Neuron (in vitro differentiated cells): ENCODE data around the gene HEYL.

Source experiments
- H2AFZ ChIP-seq: one replicate; pipeline ENCODE4 v1.6.1; 2013; ENCODE audit warnings: low read depth, mild to moderate bottlenecking, inconsistent platforms, low read length, moderate library complexity
- H3K27me3 ChIP-seq: one replicate; pipeline ENCODE4 v1.6.1; 2013; ENCODE audit warnings: low read length; ENCODE audit not compliant: insufficient read depth
- H3K36me3 ChIP-seq: one replicate; pipeline ENCODE4 v1.6.1; 2013; ENCODE audit warnings: low read length; ENCODE audit not compliant: insufficient read depth
- H3K4me1 ChIP-seq: one replicate; pipeline ENCODE4 v1.6.1; 2013; ENCODE audit warnings: low read length; ENCODE audit not compliant: insufficient read depth
- H3K4me3 ChIP-seq: 2 replicates; pipeline ENCODE4 v1.5.1; 2013; ENCODE audit warnings: mild to moderate bottlenecking, low read length, moderate library complexity
- H3K9me3 ChIP-seq: one replicate; pipeline ENCODE4 v1.6.1; 2013; ENCODE audit warnings: low read length

The HEYL gene

GRCh38 chr1:39639305-39640130, at the start of gene HEYL:
TSS of gene HEYL (minus strand) at chr1:39639643. CDS start at chr1:39639625, 18 bp downstream.
- peaks cover 68% of the 10 kb centered on the region for H3K27me3 ChIP-seq
- H3K4me3 ChIP-seq = no peak within 1 kb of the TSS
- no peaks in the 10 kb centered on the region for H3K4me1 ChIP-seq
- no peak within 1 kb of the TSS for H2AFZ ChIP-seq
- H3K36me3 ChIP-seq = no peaks in the 10 kb centered on the region
- peaks cover 9% of the 10 kb centered on the region for H3K9me3 ChIP-seq

GRCh38 chr1:39689214-39689613, 49.8 kb upstream of the HEYL start:
- H3K9me3 ChIP-seq = no peaks in the 10 kb centered on the region
- H3K36me3 ChIP-seq = no peaks in the 10 kb centered on the region
- no peak overlapping the region for H3K4me3 ChIP-seq
- no peak overlapping the region for H2AFZ ChIP-seq
- H3K27me3 ChIP-seq = peaks cover 32% of the 10 kb centered on the region
- peaks cover 30% of the 10 kb centered on the region for H3K4me1 ChIP-seq

GRCh38 chr1:39688706-39689105, 49.3 kb upstream of the HEYL start:
- no peaks in the 10 kb centered on the region for H3K9me3 ChIP-seq
- no peak overlapping the region for H3K4me3 ChIP-seq
- H2AFZ ChIP-seq = no peak overlapping the region
- H3K36me3 ChIP-seq = no peaks in the 10 kb centered on the region
- peaks cover 30% of the 10 kb centered on the region for H3K4me1 ChIP-seq
- peaks cover 30% of the 10 kb centered on the region for H3K27me3 ChIP-seq

GRCh38 chr1:39687243-39687642, 47.8 kb upstream of the HEYL start:
- no peaks in the 10 kb centered on the region for H3K36me3 ChIP-seq
- H3K4me1 ChIP-seq = peaks cover 28% of the 10 kb centered on the region
- no peak overlapping the region for H2AFZ ChIP-seq
- no peaks in the 10 kb centered on the region for H3K9me3 ChIP-seq
- peaks cover 22% of the 10 kb centered on the region for H3K27me3 ChIP-seq
- H3K4me3 ChIP-seq = no peak overlapping the region

- H3K4me3 ChIP-seq = no peak overlapping the region
- no peak overlapping the region for H2AFZ ChIP-seq
- H3K36me3 ChIP-seq = no peaks in the 10 kb centered on the region
- H3K27me3 ChIP-seq = peaks cover 20% of the 10 kb centered on the region
- H3K4me1 ChIP-seq = peaks cover 11% of the 10 kb centered on the region
- no peaks in the 10 kb centered on the region for H3K9me3 ChIP-seq
These were observed 45.6 kb upstream of the HEYL start for GRCh38 chr1:39685071-39685470.

GRCh38 chr1:39684313-39684664, 44.8 kb upstream of the HEYL start:
- no peaks in the 10 kb centered on the region for H3K36me3 ChIP-seq
- no peak overlapping the region for H3K4me3 ChIP-seq
- H3K9me3 ChIP-seq = peaks cover 2% of the 10 kb centered on the region
- peaks cover 16% of the 10 kb centered on the region for H3K27me3 ChIP-seq
- no peak overlapping the region for H2AFZ ChIP-seq
- H3K4me1 ChIP-seq = peaks cover 3% of the 10 kb centered on the region

GRCh38 chr1:39683591-39684312, 44.3 kb upstream of the HEYL start:
- peaks cover 2% of the 10 kb centered on the region for H3K9me3 ChIP-seq
- peaks cover 16% of the 10 kb centered on the region for H3K27me3 ChIP-seq
- no peak overlapping the region for H3K4me3 ChIP-seq
- peaks cover under 1% of the 10 kb centered on the region for H3K4me1 ChIP-seq
- no peaks in the 10 kb centered on the region for H3K36me3 ChIP-seq
- no peak overlapping the region for H2AFZ ChIP-seq

- H3K27me3 ChIP-seq = peaks cover 5% of the 10 kb centered on the region
- no peak overlapping the region for H3K4me3 ChIP-seq
- H3K4me1 ChIP-seq = peaks cover 4% of the 10 kb centered on the region
- H3K36me3 ChIP-seq = no peaks in the 10 kb centered on the region
- H3K9me3 ChIP-seq = peaks cover 2% of the 10 kb centered on the region
- no peak overlapping the region for H2AFZ ChIP-seq
These were observed 42.6 kb upstream of the HEYL start for GRCh38 chr1:39681999-39682398.

GRCh38 chr1:39681294-39681693, 41.9 kb upstream of the HEYL start:
- H3K27me3 ChIP-seq = peaks cover 3% of the 10 kb centered on the region
- no peak overlapping the region for H3K4me3 ChIP-seq

GRCh38 chr1:39680751-39681150, 41.3 kb upstream of the HEYL start:
- H2AFZ ChIP-seq = no peak overlapping the region
- H3K27me3 ChIP-seq = peaks cover 3% of the 10 kb centered on the region
- peaks cover 4% of the 10 kb centered on the region for H3K4me1 ChIP-seq
- H3K4me3 ChIP-seq = no peak overlapping the region
- H3K36me3 ChIP-seq = no peaks in the 10 kb centered on the region
- H3K9me3 ChIP-seq = peaks cover 2% of the 10 kb centered on the region

More at GRCh38 chr1:39681294-39681693, 41.9 kb upstream of the HEYL start:
- H3K4me1 ChIP-seq = peaks cover 4% of the 10 kb centered on the region
- H3K9me3 ChIP-seq = peaks cover 2% of the 10 kb centered on the region
- H2AFZ ChIP-seq = no peak overlapping the region
- H3K36me3 ChIP-seq = no peaks in the 10 kb centered on the region

- no peaks in the 10 kb centered on the region for H3K36me3 ChIP-seq
These were observed 40.4 kb upstream of the HEYL start for GRCh38 chr1:39679821-39680220.

GRCh38 chr1:39678889-39679288, 39.4 kb upstream of the HEYL start:
- Histone ChIP-seq H3K4me3 (no peak overlapping the region), H3K4me1 (peaks cover 4% of the 10 kb centered on the region), H3K9me3 (peaks cover 2% of the 10 kb centered on the region), H3K36me3 (no peaks in the 10 kb centered on the region), H3K27me3 (peaks cover 12% of the 10 kb centered on the region), H2AFZ (no peak overlapping the region)

More at GRCh38 chr1:39679821-39680220, 40.4 kb upstream of the HEYL start:
- Histone ChIP-seq H3K9me3 (peaks cover 2% of the 10 kb centered on the region), H3K4me3 (no peak overlapping the region), H3K4me1 (peaks cover 4% of the 10 kb centered on the region), H2AFZ (no peak overlapping the region), H3K27me3 (peaks cover 3% of the 10 kb centered on the region)

GRCh38 chr1:39677645-39678044, 38.2 kb upstream of the HEYL start:
- Histone ChIP-seq H3K27me3 (peaks cover 23% of the 10 kb centered on the region), H3K9me3 (peaks cover 2% of the 10 kb centered on the region)

More at GRCh38 chr1:39677645-39678044, 38.2 kb upstream of the HEYL start:
- no peak overlapping the region for H2AFZ ChIP-seq
- H3K4me3 ChIP-seq = no peak overlapping the region
- H3K36me3 ChIP-seq = no peaks in the 10 kb centered on the region
- peaks cover 4% of the 10 kb centered on the region for H3K4me1 ChIP-seq
